GM12878 (cell line): ENCODE results near the gene MLXIP. TPM values are rescaled to one million over a fixed set of nuclear protein-coding genes. Genes with fewer than 3 reads are reported as not detected.

Experiments
- ATAC-seq: fragments of 200-7000 bp; cut with Tn5 transposase; 3 replicates; pipeline ENCODE4 v1.9.1; 2020; ENCODE audit warnings: mild to moderate bottlenecking, moderate library complexity
- BruUV-seq: library from RNA; stranded (reverse); fragments of 400-500 nt; replicated peaks from 2 replicates; lab custom pipeline; 2021; lab: Mats Ljungman, UMichigan
- CTCF ChIA-PET: fragments of 300-600 bp; sonication (Branson Sonifier 250); formaldehyde crosslinking; extraction: SDS; loops from one replicate; lab custom pipeline; 2021; ENCODE audit warnings: inconsistent platforms; lab: Yijun Ruan, JAX
- POLR2A ChIA-PET: fragments of 350-600 bp; formaldehyde crosslinking; extraction: SDS; loops from one replicate; lab custom pipeline; 2021; ENCODE audit warnings: inconsistent platforms; lab: Charles Lee
- RAD21 ChIA-PET: fragments of 300-600 bp; sonication (Branson Sonifier 250); formaldehyde crosslinking; loops from one replicate; lab custom pipeline; 2023; ENCODE audit warnings: antibody characterized with exemption; ENCODE audit not compliant: unreplicated experiment; lab: Charles Lee
- SMC1A ChIA-PET: fragments of 300-600 bp; sonication (Branson Sonifier 250); formaldehyde crosslinking; loops from one replicate; lab custom pipeline; 2023; ENCODE audit not compliant: unreplicated experiment, uncharacterized antibody; lab: Charles Lee
- DNase-seq: peaks from one replicate; pipeline ENCODE4 v3.0.0-alpha.2; 2011; ENCODE audit warnings: low read depth, low spot score
- FAIRE-seq: peaks from 3 replicates; lab custom pipeline; 2011; peaks lifted over from hg19 to GRCh38; lab: Jason Lieb, UNC
- H2AFZ ChIP-seq: 2 replicates; pipeline ENCODE4 v1.6.0; 2011; ENCODE audit warnings: low read depth, low read length, control low read depth; ENCODE audit not compliant: control insufficient read depth
- H3K27ac ChIP-seq: 2 replicates; pipeline ENCODE4 v1.5.1; 2011; ENCODE audit warnings: control low read depth; ENCODE audit not compliant: control insufficient read depth, insufficient read depth
- H3K27me3 ChIP-seq, 2 experiments: replicated peaks in 1 of 2; 2 replicates each; pipeline versions ENCODE4 v1.6.0 to v1.6.1; 2011; ENCODE audit warnings: low read length in 1 of 2; ENCODE audit not compliant: control insufficient read depth in 2 of 2, insufficient read depth in 2 of 2
- H3K36me3 ChIP-seq, 2 experiments: 2 replicates each; pipeline ENCODE4 v1.5.1; 2011; ENCODE audit warnings: low read length in 1 of 2; ENCODE audit not compliant: control insufficient read depth in 2 of 2, insufficient read depth in 2 of 2
- H3K4me1 ChIP-seq: 2 replicates; pipeline ENCODE4 v1.6.1; 2011; ENCODE audit warnings: mild to moderate bottlenecking, low read length, moderate library complexity, mixed read lengths; ENCODE audit not compliant: control insufficient read depth, insufficient read depth
- H3K4me2 ChIP-seq: 2 replicates; pipeline ENCODE4 v1.6.0; 2011; ENCODE audit warnings: control low read depth; ENCODE audit not compliant: control insufficient read depth, insufficient read depth
- H3K4me3 ChIP-seq: fragments of 200-600 bp; sonication (generic); 2 replicates; pipeline ENCODE4 v1.5.1; 2016
- H3K79me2 ChIP-seq: 2 replicates; pipeline ENCODE4 v1.6.0; 2011; ENCODE audit warnings: low read length; ENCODE audit not compliant: control insufficient read depth, insufficient read depth
- H3K9ac ChIP-seq: 2 replicates; pipeline ENCODE4 v1.8.0; 2011; ENCODE audit warnings: low read length, control low read depth, mixed read lengths; ENCODE audit not compliant: control insufficient read depth, insufficient read depth
- H3K9me3 ChIP-seq: replicated peaks from 3 replicates; pipeline ENCODE4 v1.5.1; 2011; ENCODE audit warnings: mild to moderate bottlenecking, low read length; ENCODE audit not compliant: control insufficient read depth, insufficient read depth
- H4K20me1 ChIP-seq: 2 replicates; pipeline ENCODE4 v1.6.0; 2011; ENCODE audit not compliant: control insufficient read depth, insufficient read depth
- CREB1 ChIP-seq: IDR thresholded peaks from 2 replicates; pipeline ENCODE4 v1.6.1; 2012; ENCODE audit warnings: low read depth, mild to moderate bottlenecking, inconsistent platforms
- EED ChIP-seq: sonication (generic); IDR thresholded peaks from 2 replicates; pipeline ENCODE4 v1.6.1; 2016; ENCODE audit warnings: antibody characterized with exemption, low read depth
- FOS ChIP-seq: IDR thresholded peaks from 3 replicates; pipeline ENCODE4 v1.6.1; 2011; ENCODE audit warnings: borderline replicate concordance; ENCODE audit not compliant: insufficient read length; ENCODE audit errors: extremely low read depth
- FOXM1 ChIP-seq: IDR thresholded peaks from 2 replicates; pipeline ENCODE4 v1.6.1; 2012; ENCODE audit warnings: low read depth, mild to moderate bottlenecking, inconsistent platforms, low read length, moderate library complexity
- HCFC1 ChIP-seq: fragments of 150-350 bp; IDR thresholded peaks from 2 replicates; pipeline ENCODE4 v1.6.1; 2014; ENCODE audit warnings: low read length
- LARP7 ChIP-seq: fragments of 450-650 bp; IDR thresholded peaks from 2 replicates; pipeline ENCODE4 v1.6.1; 2017; ENCODE audit warnings: mild to moderate bottlenecking
- MXI1 ChIP-seq: fragments of 150-350 bp; IDR thresholded peaks from 2 replicates; pipeline ENCODE4 v1.6.1; 2011; ENCODE audit warnings: low read depth, mild to moderate bottlenecking, inconsistent platforms, low read length, improper control_type of control experiment
- NFYA ChIP-seq: IDR thresholded peaks from 2 replicates; pipeline ENCODE4 v1.6.1; 2011; ENCODE audit warnings: low read depth, mild to moderate bottlenecking, low read length, improper control_type of control experiment, borderline replicate concordance
- NFYB ChIP-seq: IDR thresholded peaks from 2 replicates; pipeline ENCODE4 v1.6.1; 2011; ENCODE audit warnings: low read depth, mild to moderate bottlenecking, low read length, improper control_type of control experiment, moderate library complexity; ENCODE audit not compliant: insufficient read depth
- PKNOX1 ChIP-seq: fragments of 450-650 bp; IDR thresholded peaks from 2 replicates; pipeline ENCODE4 v1.6.1; 2016; ENCODE audit warnings: mild to moderate bottlenecking
- POLR2A ChIP-seq: IDR thresholded peaks from 2 replicates; pipeline ENCODE4 v1.6.1; 2011; ENCODE audit warnings: low read depth, mild to moderate bottlenecking, low read length
- POLR2AphosphoS2 ChIP-seq: IDR thresholded peaks from 2 replicates; pipeline ENCODE4 v1.6.1; 2011; ENCODE audit warnings: low read depth, mild to moderate bottlenecking, low read length, improper control_type of control experiment, moderate library complexity
- RAD21 ChIP-seq: IDR thresholded peaks from 2 replicates; pipeline ENCODE4 v1.6.1; 2011; ENCODE audit warnings: mild to moderate bottlenecking, low read depth, low read length, moderate library complexity; ENCODE audit not compliant: insufficient read depth
- RAD51 ChIP-seq: fragments of 450-650 bp; IDR thresholded peaks from 2 replicates; pipeline ENCODE4 v1.6.1; 2016; ENCODE audit warnings: moderate library complexity, mild to moderate bottlenecking, inconsistent platforms
- SMC3 ChIP-seq: IDR thresholded peaks from 2 replicates; pipeline ENCODE4 v1.6.1; 2011; ENCODE audit warnings: low read length, improper control_type of control experiment, borderline replicate concordance
- SP1 ChIP-seq: IDR thresholded peaks from one replicate; pipeline ENCODE4 v1.6.1; 2011; ENCODE audit warnings: low read depth, low read length
- WGBS: methylation state at CpG from one replicate; pipeline ENCODE4 v1.1.6; 2016; ENCODE audit warnings: low lambda C conversion rate; ENCODE audit not compliant: insufficient replicate concordance, insufficient coverage; ENCODE audit errors: missing lambda C conversion rate; 5-methylcytosine and 5-hydroxymethylcytosine counted together
- in situ Hi-C: fragments of 300-500 bp; cut with MboI; formaldehyde crosslinking; loops from 9 replicates; pipeline ENCODE4 v1.14.3; 2018; ENCODE audit warnings: mixed read lengths
- intact Hi-C: fragments of 100-400 bp; cut with micrococcal nuclease; formaldehyde crosslinking; loops from one replicate; pipeline ENCODE4 v1.14.2; 2022; ENCODE audit not compliant: unreplicated experiment
- polyA plus RNA-seq, 11 experiments: library from polyadenylated mRNA; depleted of rRNA in 4 of 11; unstranded in 6 of 11; stranded (reverse) in 5 of 11; fragments of >200 nt; fragmentation: Nextera tagmentation in 4 of 11; fragmentation: Illumina TruSeq in 1 of 11; extraction: Ambion mirVana in 4 of 11; extraction: Trizol in 1 of 11; gene quantifications; 1 replicate in 1 of 11; 2 replicates in 10 of 11; pipeline versions ENCODE4 v1.2.1 to v1.2.3, GENCODE V29; 2011 to 2016; ENCODE audit warnings: inconsistent platforms in 2 of 11, missing spikeins in 2 of 11, low read depth in 1 of 11
- total RNA-seq, 4 experiments: library from RNA; depleted of rRNA in 3 of 4; stranded (reverse); fragments of >200 nt in 3 of 4; fragmentation: Illumina TruSeq in 1 of 4; extraction: Trizol in 1 of 4; gene quantifications; 2 replicates each; pipeline versions ENCODE4 v1.2.1 to v1.2.3, GENCODE V29; 2013 to 2021
- TF ChIP-seq, protein P1 (sequence below): IDR thresholded peaks from 2 replicates; pipeline ENCODE4 v1.6.1; 2011; ENCODE audit warnings: borderline replicate concordance, low read depth, mild to moderate bottlenecking, moderate library complexity, mixed read lengths, low read length; ENCODE audit not compliant: insufficient read depth; ENCODE audit errors: extremely low read length
- TF ChIP-seq, protein P2 (sequence below): IDR thresholded peaks from 2 replicates; pipeline ENCODE4 v1.6.1; 2011; ENCODE audit warnings: mild to moderate bottlenecking, low read depth, low read length, moderate library complexity; ENCODE audit not compliant: insufficient replicate concordance

MLXIP gene
- total and polyA plus RNA-seq, 10 of the 15 experiments (the other 5 are each of a cell fraction or from before 2014, with no cell fraction given): 1.1 to 23.7 (median 7.0) TPM

- POLR2A ChIA-PET: no interaction called here
- TF ChIP-seq, protein P1, sequence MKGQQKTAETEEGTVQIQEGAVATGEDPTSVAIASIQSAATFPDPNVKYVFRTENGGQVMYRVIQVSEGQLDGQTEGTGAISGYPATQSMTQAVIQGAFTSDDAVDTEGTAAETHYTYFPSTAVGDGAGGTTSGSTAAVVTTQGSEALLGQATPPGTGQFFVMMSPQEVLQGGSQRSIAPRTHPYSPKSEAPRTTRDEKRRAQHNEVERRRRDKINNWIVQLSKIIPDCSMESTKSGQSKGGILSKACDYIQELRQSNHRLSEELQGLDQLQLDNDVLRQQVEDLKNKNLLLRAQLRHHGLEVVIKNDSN: peak; percentile 91
- peak; percentile 89 for TF ChIP-seq RAD51
- peak; percentile 59 for TF ChIP-seq EED
- 0 out of 2 replicates have a peak, but pooled peaks have one; percentile 8 for TF ChIP-seq CREB1
- TF ChIP-seq RAD21: peak; percentile 44; the same call in 1 of the 2 replicates
- TF ChIP-seq NFYA: peak; percentile 25; the same call in 1 of the 2 replicates
- no peak for TF ChIP-seq MXI1
- 0 out of 2 replicates have a peak, but pooled peaks have one; percentile 2 for TF ChIP-seq SMC3
- peak; percentile 36 for TF ChIP-seq FOS
- TF ChIP-seq, protein P2, sequence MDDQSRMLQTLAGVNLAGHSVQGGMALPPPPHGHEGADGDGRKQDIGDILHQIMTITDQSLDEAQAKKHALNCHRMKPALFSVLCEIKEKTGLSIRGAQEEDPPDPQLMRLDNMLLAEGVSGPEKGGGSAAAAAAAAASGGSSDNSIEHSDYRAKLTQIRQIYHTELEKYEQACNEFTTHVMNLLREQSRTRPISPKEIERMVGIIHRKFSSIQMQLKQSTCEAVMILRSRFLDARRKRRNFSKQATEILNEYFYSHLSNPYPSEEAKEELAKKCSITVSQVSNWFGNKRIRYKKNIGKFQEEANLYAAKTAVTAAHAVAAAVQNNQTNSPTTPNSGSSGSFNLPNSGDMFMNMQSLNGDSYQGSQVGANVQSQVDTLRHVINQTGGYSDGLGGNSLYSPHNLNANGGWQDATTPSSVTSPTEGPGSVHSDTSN: peak; percentile 47
- peak; percentile 94 for TF ChIP-seq NFYB
- TF ChIP-seq POLR2A: 0 out of 2 replicates have a peak, but pooled peaks have one; percentile 21
- no peak for TF ChIP-seq LARP7
- TF ChIP-seq POLR2AphosphoS2: no peak
- TF ChIP-seq PKNOX1: peak; percentile 83
- TF ChIP-seq FOXM1: no peak
- TF ChIP-seq SP1: peak; percentile 82
- no peak for TF ChIP-seq HCFC1
Observed at GRCh38 chr12:122064025-122064777, 14.4 kb upstream of the MLXIP start.

More at GRCh38 chr12:122064025-122064777, 14.4 kb upstream of the MLXIP start:
- no peaks in the 10 kb centered on the region for H3K27me3 ChIP-seq
- 49% methylated on average over 14 of the region's 14 CpGs for WGBS
- no peak overlapping the region for H3K9ac ChIP-seq
- intact Hi-C loops: loop anchor here (2.0 kb wide), 1 partner anchor 59 kb away; no protein-coding TSS in a partner anchor
- H2AFZ ChIP-seq: peak overlapping the region; percentile 22
- DNase-seq (peak; percentile 50), ATAC-seq (peak; percentile 98), FAIRE-seq (peak; percentile 69)
- TSS peak; percentile 88 for BruUV-seq
- H3K79me2 ChIP-seq: no peaks in the 10 kb centered on the region
- SMC1A ChIA-PET: interaction anchor here (1.2 kb wide), 1 partner anchor 59 kb away, joined by 3 read pairs; no protein-coding TSS in a partner anchor
- no peaks in the 10 kb centered on the region for H4K20me1 ChIP-seq
- H3K4me2 ChIP-seq: peak overlapping the region; percentile 28; the same call in 1 of the 2 replicates
- H3K9me3 ChIP-seq: no peaks in the 10 kb centered on the region
- RAD21 ChIA-PET: interaction anchor here (1.0 kb wide), 1 partner anchor 176 kb away, joined by 3 read pairs; the partner anchor contains the start of gene PSMD9
- H3K4me3 ChIP-seq: peak overlapping the region; percentile 52; the same call in 1 of the 2 replicates
- H3K27ac ChIP-seq: no peak overlapping the region
- in situ Hi-C loops: no loop called here
- H3K4me1 ChIP-seq: peaks cover 15% of the 10 kb centered on the region
- peaks cover 0 to 2% of the 10 kb centered on the region in 2 experiments; a peak in 1 of 4 replicates for H3K36me3 ChIP-seq
- CTCF ChIA-PET: interaction anchor here (0.9 to 1.5 kb wide), 3 partner anchors 10 to 36 kb away, joined by 3 to 4 read pairs (median 3); no protein-coding TSS in a partner anchor
